ENCODE results near the gene CD47.

- TF ChIP-seq CTCF (IDR thresholded peaks at IDR 0.05) (no peak), EZH2 (IDR thresholded peaks at IDR 0.05; ENCODE audit: borderline replicate concordance, insufficient read depth, low read depth, low read length, poor library complexity, severe bottlenecking) (no peak)
These were observed 1.3 kb downstream of the CD47 start for GRCh38 chr3:108089579-108089978.
